Activated naive CD4-positive, alpha-beta T cell treated with Interleukin-2 at 50 U/mL for 16 hours (primary cell): ENCODE data around the gene SEMA5A.
A peak's percentile ranks its signal among the peaks of the same experiment; 100 is the strongest.

Source experiments
- DNase-seq: peaks from one replicate; pipeline ENCODE4 v3.0.0-alpha.2; 2020

The SEMA5A gene

DNA sequence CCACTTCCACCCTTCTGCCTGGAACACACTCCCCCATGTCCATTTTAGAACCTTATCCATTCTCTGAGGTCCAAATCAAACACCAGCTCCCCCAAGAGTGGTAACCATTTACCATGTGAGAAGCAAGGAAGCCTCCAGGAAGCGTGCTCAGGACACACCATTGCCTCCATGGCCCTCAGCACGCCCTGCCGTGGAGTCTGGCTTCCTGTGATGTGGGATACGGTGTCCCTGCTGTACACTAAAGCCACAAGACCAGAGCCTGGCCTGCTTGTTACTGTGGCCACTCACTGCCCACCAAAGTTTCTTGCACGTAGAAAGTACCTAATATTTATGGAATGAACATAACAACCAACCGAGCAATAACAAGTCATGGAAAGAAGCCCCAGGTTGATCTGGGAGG, 151.7 kb downstream of the SEMA5A start:
- no peak for DNase-seq

DNA sequence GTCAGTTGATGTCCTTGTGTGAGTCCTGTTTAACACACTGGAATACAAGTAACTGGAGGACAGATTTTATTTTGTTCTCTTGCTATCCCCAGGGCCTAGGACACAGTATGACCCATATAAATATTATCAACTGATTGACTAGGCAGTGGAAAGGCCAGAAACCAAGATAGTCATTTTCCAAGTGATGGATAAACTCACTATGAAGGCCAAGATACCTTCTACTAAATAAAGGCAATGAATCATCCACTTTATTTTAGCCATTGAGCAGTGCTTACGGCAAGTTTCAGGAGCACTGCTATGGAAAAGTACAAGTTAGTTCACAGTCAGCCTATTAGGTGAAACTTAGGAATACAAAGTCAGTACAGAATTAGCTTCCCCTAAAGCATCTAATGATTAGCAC, 153.2 kb downstream of the SEMA5A start:
- no peak for DNase-seq

DNA sequence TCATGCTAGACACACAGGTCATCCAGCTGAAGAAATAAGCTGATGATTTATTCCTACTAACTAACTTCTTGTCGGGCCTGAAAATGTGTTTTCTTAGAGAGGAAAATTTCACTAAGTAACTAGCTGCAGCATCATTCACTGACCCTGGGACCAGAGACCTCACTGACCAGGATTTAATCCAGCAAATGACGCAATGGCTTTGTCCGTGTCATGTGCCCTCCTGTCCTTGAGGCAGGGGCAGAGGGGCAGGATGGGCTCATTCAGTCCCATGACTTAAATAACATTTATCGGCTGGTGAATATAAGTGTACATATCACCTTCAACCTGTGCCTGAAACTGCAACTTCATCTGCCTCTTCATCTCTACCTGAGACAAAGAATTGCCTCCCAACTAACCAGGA, 154.8 kb downstream of the SEMA5A start:
- no peak for DNase-seq

DNA sequence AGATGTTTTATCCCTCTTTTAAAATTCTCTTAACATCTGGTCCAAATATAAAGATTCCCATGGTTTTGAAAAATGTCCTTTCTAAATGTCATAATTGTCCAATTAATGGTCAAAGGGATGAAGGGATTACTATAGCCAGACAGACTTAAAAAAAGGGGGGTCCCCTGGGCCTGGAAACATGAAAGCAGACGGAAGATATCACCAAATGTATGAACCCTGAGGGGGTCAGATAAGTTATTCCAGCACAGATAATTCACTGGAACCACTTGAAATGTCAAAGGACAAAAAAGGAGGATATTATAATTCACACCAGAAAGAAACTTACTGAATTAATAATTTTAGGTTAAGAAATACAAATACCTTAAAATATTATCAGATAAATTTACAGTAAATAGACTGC, 155.8 kb downstream of the SEMA5A start:
- DNase-seq, result no peak

DNA sequence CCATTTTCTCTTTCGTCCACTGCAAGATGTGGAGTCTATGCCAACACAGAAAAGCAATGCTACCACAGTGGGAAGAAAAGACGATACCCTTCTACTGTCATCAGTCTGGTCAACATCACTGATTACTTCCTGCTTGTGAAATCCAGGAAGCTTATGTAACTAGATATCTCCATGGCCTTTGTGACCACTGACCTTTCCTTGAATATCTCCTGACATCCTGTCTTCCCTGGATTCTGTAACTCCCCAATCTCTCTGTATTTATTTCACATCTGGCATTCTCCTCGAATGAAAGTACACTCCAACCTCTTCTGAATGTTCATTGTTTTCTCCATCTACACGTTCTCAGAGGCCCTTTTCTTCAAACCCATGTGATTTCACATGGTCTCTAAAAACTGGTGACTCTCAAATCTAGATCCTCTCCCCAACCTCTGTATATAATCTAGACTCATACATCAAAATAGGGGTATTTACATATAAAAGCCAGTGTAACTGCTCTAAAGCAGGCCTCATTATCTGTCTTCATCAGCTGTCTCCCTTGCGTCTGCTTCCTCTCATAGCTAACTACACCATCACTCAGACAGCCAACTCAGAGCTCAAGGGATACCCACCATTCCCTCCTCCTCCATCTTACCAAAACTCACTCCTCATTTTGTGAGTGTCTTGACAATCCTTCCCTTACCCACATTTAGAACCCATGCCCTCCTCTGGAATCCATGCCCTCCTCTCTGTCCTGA, 156.8 kb downstream of the SEMA5A start:
- DNase-seq, result no peak

DNA sequence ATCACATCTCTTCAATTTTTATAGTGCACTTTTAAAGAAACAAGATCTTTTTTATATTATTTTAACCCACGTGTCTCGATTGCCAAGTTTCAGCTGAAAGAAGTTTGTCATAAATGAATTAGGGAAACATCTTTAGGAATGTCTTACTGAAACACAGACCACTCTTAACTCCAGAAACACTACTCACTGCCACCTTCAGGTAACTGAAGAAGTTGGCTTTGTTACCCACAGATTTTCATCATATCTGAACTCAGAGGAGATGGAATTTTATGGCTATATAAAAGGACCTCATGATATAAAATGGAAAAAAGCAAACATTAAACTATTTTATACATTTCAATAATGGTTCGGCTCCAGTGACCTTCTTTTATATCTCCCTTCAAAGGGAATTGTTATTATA, 158.0 kb downstream of the SEMA5A start:
- no peak for DNase-seq

DNA sequence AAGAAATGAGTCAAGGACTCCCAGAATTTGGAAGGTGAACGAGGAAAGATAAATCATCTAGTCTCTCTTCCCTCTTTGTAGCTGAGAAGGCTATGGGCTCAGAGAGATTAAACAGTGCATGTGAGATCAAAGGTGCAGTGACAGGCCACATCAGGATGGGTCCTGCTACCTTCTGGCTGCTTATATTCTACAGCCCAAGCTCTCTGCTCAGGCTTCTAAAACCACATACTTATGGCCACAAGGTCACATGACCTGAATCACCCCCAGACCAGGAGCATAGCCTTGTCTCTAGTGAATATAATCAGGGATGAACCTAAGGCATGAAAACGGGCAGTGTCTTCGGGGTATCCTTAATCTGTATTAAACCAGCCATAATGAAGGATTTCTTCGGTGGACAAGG, 158.9 kb downstream of the SEMA5A start:
- no peak for DNase-seq

DNA sequence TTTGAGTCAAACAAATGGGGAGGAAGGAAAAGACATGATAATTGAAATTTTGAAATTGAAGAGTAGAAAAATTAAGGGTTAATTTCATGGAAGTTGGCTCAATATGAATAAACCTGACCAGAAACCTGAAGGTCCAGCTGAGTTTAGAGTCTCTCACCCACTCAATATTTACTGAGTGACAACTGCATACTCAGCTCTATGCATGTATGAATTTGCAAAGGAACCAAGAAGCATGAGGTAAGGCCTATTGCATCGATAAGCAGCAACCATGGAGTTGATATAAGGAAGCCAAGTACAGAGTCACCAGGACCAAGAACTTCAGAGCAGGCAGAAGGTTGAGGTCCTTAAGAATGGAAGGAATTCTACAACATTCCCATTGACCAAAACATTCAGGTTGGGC, 163.4 kb downstream of the SEMA5A start:
- no peak for DNase-seq

DNA sequence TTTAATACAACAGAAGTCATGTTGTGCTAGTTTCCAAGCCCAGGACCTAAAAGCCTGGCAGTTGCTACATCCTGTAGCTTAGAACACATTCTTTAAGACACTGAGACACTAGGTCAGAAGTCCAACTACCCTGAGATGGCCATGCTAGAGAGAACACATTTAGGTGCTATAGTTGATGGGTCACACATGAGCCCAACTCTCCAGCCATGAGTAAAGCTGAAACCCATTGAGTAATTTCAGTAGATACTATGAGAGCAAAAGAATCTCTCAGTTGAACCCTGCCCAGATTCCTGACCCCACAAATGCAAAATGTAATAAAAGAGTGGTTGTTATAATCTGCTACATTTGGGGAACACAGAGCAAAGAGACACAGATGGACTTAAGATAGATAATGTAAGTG, 164.4 kb downstream of the SEMA5A start:
- no peak for DNase-seq

DNA sequence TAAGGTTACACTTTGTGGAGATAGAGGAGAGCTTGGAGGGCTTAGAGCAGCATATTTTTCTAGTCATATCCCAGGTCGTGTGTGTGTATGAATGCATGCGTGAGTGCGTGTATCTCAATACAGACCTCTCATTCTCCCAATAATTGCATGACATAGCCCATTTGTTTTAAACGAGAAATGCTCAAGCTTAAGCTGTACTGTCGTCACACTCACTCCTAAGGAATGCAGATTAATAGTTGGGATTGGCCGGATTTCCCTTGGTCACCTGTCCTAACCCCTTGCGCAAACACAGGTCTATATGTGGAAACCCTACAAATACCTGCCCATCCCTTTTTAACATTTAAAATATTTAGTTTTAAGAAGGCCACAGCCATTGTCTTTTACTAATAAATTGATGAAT, 165.8 kb downstream of the SEMA5A start:
- DNase-seq, result no peak

DNA sequence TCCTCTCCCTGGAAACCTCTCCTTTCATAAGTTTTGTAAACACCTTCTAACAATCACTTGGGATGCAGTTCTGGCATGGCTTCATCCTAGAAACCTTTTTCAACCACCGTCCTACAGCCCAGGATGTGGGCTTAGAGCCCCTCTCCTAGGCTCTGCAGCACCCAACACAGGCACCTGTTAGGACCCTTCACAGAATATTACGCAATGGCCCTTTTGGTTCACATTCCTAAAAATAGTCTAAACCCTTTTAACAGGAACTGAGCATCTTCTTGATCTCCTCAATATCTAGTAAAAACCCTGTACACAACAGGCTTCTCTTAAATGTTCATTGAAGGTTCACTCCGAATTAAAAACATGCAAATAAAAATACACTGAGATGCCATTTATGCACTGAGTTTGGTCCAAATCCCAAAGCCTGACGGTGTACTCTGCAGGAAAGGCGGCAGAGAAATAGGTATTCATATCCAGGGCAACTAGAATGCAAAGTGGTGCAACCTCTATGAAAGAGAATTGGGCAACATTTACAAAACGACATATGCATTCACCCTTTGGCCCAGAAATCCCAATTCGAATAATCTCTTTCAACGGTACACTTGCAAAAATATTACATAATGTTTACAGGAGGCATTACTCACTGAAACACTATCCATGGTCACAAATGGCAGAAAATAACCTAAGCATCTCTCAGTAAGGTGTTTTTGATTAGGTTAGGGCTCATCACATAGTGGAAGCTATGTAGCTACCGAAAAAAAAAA, 169.3 kb downstream of the SEMA5A start:
- no peak for DNase-seq

DNA sequence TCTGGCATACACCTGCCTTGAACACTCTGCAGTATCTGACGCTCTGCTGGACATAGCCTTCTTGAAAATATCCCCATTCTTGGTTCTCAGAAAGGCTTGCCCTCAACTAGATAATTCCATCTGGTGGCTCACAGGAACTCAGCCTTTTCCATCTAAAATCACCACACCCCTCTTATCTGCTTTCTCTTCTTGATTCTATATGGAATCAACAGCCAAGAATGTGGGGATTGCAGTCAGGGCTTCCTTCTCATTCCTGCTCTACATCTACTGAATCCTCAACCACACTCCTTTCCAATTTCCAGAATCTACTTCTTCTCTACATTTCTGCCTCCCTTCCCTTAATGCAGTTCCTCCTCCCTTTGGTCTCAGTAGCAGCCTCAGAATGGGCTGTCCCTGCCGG, 170.1 kb downstream of the SEMA5A start:
- DNase-seq, result no peak

DNA sequence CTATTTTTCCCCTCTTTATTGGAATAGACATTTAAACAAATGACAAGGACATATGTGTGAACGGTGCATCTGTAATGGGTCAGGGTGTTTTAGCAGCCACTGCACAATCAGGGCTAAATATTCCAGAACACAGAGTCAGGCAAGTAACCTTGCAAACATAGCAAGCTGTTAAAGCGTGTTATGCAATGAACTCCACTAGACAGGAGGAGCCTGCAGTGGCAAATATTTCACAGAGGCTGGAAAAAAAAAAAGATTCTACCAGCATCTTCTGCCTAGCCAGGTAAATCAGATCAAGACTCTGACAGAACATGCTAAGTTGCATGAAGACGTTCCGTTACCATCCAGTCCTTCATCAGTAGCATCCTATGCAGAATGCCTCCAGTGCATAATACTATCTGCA, 171.8 kb downstream of the SEMA5A start:
- no peak for DNase-seq

DNA sequence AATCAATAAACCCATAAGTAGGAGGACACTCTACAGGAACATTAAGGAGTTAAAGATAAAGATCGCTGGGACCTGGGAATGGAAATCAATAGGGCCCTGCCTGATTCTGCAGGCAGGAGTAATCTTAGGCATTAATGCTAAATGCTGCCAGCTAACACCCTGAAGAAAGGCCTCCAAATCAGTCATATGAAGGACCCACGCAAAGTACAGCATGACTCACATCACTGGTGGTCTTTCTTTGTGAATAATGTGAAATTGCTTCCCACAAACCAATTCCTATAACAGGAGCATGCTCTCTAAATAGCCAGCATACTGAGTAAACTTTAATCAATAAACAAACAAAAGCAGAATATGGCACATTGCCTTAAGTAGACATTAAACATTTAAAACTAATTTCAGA, 172.3 kb downstream of the SEMA5A start:
- DNase-seq, result no peak

DNA sequence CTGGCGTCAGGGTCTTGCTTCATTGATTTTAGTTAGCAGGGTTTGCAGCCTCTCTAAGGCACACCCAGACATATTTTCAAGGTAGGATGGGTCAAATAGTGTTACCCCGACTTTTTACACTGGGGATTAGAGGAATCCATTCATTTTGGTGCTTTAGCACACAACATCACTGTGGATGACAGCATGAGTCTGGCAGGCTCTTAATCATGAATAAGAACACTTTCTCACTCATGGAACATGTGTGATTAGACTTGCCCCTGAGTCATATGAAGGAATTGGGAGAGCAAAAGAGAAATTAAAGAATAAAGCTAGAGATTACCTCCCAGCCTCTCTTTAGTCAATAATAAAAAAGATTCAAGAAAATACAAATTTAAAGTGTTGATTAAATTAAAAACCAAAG, 175.6 kb downstream of the SEMA5A start:
- no peak for DNase-seq

DNA sequence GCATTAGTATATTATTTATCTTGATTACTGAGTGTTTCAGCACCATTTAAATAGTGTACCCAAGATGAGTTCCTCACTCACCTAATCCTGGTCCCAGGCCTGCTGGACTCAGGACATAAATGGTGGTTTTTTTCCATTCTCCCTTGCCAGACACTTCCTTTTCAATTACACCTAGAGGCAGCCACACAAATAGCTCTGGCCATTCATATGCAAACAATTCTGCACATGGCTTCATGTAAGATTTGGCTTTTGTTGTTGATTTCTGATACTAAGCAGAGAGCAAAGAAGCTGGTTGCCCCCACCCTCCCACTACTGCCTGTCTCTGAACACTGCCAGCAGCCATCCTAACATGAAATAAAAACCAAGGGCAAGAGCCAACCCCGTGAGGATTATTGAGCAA, 180.4 kb downstream of the SEMA5A start:
- no peak for DNase-seq

DNA sequence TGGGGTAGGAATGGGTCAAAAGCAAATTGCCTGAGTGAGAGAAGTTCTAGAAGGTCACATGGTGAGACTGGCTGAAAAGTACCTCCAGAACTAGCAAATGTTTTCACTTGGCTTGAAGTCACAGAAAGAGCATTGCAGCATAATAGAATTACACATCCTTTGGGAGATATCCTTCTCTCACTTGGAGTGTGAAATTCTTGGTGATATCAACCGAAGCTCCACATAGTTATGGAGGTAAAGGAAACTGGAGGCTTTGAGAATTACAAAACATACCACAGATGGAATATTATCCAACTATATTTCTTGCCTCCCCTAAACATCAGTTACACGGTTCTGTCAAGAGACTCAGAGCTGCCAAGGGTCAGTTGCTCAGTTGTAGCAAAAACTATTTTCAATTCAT, 182.4 kb downstream of the SEMA5A start:
- no peak for DNase-seq

DNA sequence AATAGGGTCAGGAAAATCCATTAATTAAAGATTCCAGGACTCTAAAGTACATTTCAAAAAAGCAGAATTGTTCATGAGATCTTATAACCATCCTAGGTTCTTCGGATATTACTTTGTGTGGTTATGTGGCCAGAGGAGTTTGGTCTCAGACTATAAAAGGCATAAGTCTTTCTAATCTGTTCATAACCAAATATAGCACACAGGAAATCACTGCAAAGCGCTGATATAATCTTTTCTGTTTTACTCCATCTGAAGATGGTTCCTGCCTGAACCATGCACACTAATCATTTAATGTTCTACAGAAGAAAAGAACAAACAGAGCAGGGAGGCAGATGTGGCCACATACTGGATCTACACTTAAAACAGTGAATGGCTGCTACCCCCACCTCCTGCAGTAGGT, 182.8 kb downstream of the SEMA5A start:
- DNase-seq, result no peak

DNA sequence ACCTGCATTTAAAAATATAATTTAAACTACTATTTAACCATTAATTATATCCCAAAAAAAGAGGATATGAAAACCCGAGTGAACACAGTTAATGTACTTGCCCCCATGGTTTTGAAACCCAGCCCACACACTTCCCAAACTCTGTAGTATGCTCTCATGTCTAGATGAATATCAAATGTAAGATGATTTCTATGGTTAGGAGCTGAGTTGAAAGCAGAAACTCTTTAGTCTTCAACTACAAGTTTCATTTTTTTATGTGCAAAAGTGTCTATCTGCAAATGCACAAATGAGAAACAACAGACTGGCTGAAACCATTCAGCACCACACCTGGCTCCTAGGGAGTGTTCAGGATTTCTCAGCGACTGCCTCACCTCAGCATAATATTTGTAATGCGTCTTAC, 183.3 kb downstream of the SEMA5A start:
- no peak for DNase-seq

DNA sequence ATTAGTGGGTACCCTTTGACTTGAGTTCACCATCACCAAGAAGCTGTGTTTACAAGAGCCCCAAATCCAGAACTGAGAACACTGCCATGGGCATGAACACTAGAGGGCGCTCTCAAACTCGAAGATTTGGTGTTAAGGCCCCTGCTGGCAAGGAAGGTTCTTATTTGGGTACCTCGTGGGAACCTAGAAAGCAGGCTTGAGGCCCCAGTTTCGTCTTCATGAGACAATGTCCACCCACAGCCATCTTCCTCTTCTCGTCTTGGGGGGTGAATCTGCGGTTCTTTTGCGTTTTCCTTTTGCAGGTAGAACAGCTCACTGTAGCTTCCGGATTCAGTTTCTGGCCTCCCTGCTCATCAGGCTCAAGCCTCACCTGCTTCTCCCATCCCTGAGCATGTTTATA, 184.0 kb downstream of the SEMA5A start:
- DNase-seq, result peak; percentile 8

DNA sequence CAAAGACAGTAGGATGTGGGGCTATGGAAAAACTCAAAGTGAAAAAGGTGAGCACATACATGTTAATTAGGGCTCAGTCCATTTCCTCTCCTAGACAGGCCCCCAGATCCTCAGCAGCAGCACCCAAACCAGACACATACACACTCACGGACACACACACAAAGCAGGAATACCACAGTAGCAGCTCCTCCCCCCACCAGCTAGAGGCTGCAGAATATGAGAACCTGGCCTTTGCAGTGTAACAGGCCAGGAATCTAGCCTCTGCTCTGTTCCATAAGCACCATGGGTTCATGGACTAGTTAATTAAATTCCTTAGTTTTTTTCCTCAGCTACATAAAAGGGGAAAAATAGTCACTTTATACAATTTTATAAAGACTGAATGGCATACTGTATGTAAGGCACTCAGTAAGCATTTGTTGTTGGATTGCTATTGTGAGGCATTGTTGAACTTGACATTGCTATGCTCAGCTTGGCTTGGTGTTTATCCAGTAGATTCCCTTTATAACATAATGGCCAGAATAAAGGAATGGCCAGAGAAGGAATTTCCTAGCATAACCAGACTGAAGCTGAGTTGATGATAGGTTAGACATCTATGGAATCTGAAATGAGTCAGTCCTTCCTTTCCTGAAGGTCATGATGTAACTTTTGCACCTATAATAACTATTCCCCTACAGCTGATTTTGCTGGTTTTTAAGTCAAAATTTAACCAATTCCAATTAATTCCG, 186.8 kb downstream of the SEMA5A start:
- no peak for DNase-seq

DNA sequence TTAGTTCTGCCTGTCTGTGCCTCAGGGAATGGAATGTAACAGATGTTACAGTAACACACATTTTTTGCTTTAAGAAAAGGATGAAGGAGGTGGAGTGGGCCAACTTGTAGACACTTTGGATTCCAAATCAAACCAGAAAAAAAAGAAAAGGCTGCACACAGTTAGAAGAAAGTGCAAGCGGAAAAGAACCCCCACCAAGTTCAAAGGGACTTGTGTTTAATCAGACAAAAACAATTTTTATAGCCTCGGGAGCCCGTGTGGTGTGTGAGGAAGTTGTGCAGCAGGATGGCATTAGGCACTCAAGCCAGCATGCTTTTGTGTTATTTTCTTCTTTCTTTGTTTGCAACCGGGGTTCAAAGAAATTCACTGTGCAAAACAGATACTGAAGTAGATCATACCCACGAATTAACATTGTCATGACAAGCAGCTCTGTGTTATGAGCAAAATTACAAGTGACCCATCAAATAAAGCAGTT, 189.5 kb downstream of the SEMA5A start:
- DNase-seq, result no peak

DNA sequence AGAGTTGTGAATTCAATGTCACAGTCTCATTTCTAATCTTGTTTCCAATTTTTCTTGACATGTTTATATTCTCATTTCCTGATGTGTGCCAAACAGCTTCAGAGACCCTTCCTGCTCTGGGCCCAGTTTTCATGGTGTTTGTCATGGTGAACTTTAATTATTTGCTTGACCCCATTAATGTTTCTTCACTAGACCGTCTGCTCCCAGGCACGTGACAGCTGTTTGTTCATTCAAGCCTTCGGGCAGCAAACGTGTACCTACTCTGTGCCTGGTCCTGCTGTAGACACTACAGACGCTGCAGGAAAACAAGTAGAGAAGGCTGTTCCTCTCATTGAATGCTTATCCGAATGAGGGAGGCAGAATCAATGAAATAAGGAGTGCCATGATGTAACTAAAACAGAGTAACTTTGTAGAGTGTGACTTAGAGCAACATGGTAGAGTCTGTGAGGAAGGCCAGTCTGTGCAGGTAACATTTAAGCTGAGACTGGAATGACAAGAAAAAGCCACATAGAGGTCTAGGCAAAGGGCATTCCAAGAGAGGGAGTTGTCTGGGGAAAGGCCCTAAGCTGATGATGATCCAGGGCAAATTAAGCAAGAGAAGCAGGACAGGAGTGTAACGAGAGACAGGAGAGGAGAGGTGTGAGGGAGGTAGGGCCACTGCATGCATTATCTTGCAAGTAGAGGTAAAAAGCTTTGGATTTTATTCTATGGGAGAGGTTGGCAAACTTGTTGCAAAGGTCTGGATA, 191.4 kb downstream of the SEMA5A start:
- no peak for DNase-seq
